Thoracic aorta (tissue), 2 donors: Measurements from ENCODE around the gene AGXT2. TPM values are rescaled to one million over a fixed set of nuclear protein-coding genes. Genes with fewer than 3 reads are reported as not detected.

Source experiments
- ATAC-seq: fragments of 150-250 bp; one replicate; pipeline ENCODE4 v1.8.0; 2017; ENCODE audit warnings: low read depth; ENCODE audit not compliant: insufficient number of reproducible peaks, low FRiP score
- DNase-seq: peaks from one replicate; pipeline ENCODE4 v3.0.0-alpha.2; 2020; ENCODE audit warnings: low spot score
- H3K27ac ChIP-seq, 2 donors: fragments of 200-600 bp; sonication (generic); 1 replicate in 1 of 2; 2 replicates in 1 of 2; pipeline ENCODE4 v1.5.1; 2016; ENCODE audit warnings: mild to moderate bottlenecking in 2 of 2, moderate library complexity in 2 of 2
- H3K27me3 ChIP-seq: fragments of 200-600 bp; sonication (generic); replicated peaks from 2 replicates; pipeline ENCODE4 v1.6.0; 2016; ENCODE audit warnings: mild to moderate bottlenecking; ENCODE audit not compliant: insufficient read depth
- H3K36me3 ChIP-seq: fragments of 200-600 bp; sonication (generic); one replicate; pipeline ENCODE4 v1.5.1; 2016
- H3K4me1 ChIP-seq, 2 donors: fragments of 200-600 bp; sonication (generic); 1 replicate in 1 of 2; 2 replicates in 1 of 2; pipeline versions ENCODE4 v1.5.1 to v1.6.0; 2016; ENCODE audit warnings: low read depth in 2 of 2, mild to moderate bottlenecking in 1 of 2; ENCODE audit not compliant: control insufficient read depth in 1 of 2
- H3K4me3 ChIP-seq: fragments of 200-600 bp; sonication (generic); 2 replicates; pipeline ENCODE4 v1.5.1; 2016; ENCODE audit warnings: mild to moderate bottlenecking
- H3K9me3 ChIP-seq: fragments of 200-600 bp; sonication (generic); 2 replicates; pipeline ENCODE4 v1.5.1; 2016
- CTCF ChIP-seq: fragments of 200-600 bp; sonication (generic); IDR thresholded peaks from one replicate; pipeline ENCODE4 v1.5.1; 2019; ENCODE audit warnings: antibody characterized with exemption
- total RNA-seq, 2 donors: library from RNA; depleted of rRNA; stranded (reverse); fragments of >200 nt; gene quantifications; one replicate each; pipeline versions ENCODE4 v1.1.0 to v1.2.3, GENCODE V29; 2016

AGXT2 gene
- total RNA-seq, 2 donors from 2014 or later, result not detected

DNA sequence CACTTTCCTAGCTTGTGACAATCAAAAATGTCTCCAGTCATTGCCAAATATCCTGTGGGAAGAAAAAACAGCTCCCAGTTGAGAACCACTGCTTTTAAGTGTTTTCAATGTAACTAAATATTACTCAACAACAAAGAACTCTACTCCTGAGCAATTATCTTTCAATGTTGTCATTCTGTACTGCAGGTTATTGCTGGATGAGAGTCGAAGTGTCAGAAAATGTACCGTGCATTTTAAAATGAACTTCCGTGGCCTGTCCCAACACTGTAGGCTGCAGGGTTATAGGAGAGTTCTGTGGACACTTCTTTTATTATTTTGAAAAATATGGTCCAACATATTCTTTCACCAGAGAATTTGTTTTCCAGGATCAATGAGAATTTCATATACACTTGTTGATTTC lies 34.8 kb upstream of the AGXT2 start:
- no peak for ATAC-seq

GRCh38 chr5:35081134-35081533 lies 33.4 kb upstream of the AGXT2 start:
- no peak for TF ChIP-seq CTCF
- Histone ChIP-seq H3K4me1 (no peaks in the 10 kb centered on the region), H3K36me3 (no peaks in the 10 kb centered on the region), H3K4me3 (no peak overlapping the region), H3K27ac (no peak overlapping the region), H3K27me3 (no peaks in the 10 kb centered on the region), H3K9me3 (no peaks in the 10 kb centered on the region)
- DNase-seq (no peak), ATAC-seq (no peak)

More for the DNA sequence above, 34.8 kb upstream of the AGXT2 start:
- Histone ChIP-seq H3K4me1 (no peaks in the 10 kb centered on the region), H3K27me3 (no peaks in the 10 kb centered on the region), H3K9me3 (no peaks in the 10 kb centered on the region), H3K27ac (no peak overlapping the region), H3K4me3 (no peak overlapping the region), H3K36me3 (no peaks in the 10 kb centered on the region)
- TF ChIP-seq CTCF, result no peak
- no peak for DNase-seq

DNA sequence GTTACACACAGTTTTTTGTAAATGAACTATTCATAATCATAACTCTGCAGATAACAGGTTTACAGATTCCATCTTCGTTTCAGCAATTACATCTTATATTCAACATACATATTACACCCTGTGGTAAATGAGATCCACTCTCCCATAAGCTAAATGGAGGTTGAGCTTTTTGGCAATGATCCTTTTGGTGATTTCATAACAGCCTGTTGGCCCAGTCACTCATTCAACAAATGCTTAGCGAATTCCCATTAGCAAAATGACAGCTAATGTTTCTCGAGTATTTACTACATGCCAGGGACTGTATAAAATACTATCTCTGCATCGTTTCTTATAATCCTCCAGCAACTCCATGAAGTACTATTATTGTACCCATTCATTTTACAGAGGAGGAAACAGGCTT lies 25.4 kb upstream of the AGXT2 start:
- DNase-seq (no peak), ATAC-seq (no peak)
- no peaks in the 10 kb centered on the region for H3K9me3 ChIP-seq
- no peak overlapping the region for H3K4me3 ChIP-seq
- TF ChIP-seq CTCF, result no peak
- no peaks in the 10 kb centered on the region for H3K36me3 ChIP-seq
- no peaks in the 10 kb centered on the region for H3K4me1 ChIP-seq
- no peak overlapping the region for H3K27ac ChIP-seq
- no peaks in the 10 kb centered on the region for H3K27me3 ChIP-seq

GRCh38 chr5:35069188-35069587 lies 21.4 kb upstream of the AGXT2 start:
- no peak for DNase-seq
- no peak for TF ChIP-seq CTCF
- no peaks in the 10 kb centered on the region for H3K36me3 ChIP-seq
- H3K4me1 ChIP-seq, result no peaks in the 10 kb centered on the region
- no peak for ATAC-seq
- no peaks in the 10 kb centered on the region for H3K27me3 ChIP-seq
- H3K27ac ChIP-seq, result no peak overlapping the region
- no peaks in the 10 kb centered on the region for H3K9me3 ChIP-seq
- no peak overlapping the region for H3K4me3 ChIP-seq

GRCh38 chr5:35067985-35068384 lies 20.2 kb upstream of the AGXT2 start:
- ATAC-seq, result no peak
- H3K27ac ChIP-seq, result no peak overlapping the region
- H3K4me1 ChIP-seq, result no peaks in the 10 kb centered on the region

More at GRCh38 chr5:35067985-35068384, 20.2 kb upstream of the AGXT2 start:
- H3K4me3 ChIP-seq, result no peak overlapping the region
- no peaks in the 10 kb centered on the region for H3K36me3 ChIP-seq
- H3K27me3 ChIP-seq, result no peaks in the 10 kb centered on the region
- no peak for DNase-seq
- TF ChIP-seq CTCF, result no peak
- H3K9me3 ChIP-seq, result no peaks in the 10 kb centered on the region
